Measurements from ENCODE around the gene ASS1. TPM values are rescaled to one million over a fixed set of nuclear protein-coding genes. Genes with fewer than 3 reads are reported as not detected.

ASS1 gene
- total and polyA plus RNA-seq, 2 of the 13 experiments (the other 11 are each of a cell fraction or from before 2014, with no cell fraction given): 77.6 to 122 TPM

DNA sequence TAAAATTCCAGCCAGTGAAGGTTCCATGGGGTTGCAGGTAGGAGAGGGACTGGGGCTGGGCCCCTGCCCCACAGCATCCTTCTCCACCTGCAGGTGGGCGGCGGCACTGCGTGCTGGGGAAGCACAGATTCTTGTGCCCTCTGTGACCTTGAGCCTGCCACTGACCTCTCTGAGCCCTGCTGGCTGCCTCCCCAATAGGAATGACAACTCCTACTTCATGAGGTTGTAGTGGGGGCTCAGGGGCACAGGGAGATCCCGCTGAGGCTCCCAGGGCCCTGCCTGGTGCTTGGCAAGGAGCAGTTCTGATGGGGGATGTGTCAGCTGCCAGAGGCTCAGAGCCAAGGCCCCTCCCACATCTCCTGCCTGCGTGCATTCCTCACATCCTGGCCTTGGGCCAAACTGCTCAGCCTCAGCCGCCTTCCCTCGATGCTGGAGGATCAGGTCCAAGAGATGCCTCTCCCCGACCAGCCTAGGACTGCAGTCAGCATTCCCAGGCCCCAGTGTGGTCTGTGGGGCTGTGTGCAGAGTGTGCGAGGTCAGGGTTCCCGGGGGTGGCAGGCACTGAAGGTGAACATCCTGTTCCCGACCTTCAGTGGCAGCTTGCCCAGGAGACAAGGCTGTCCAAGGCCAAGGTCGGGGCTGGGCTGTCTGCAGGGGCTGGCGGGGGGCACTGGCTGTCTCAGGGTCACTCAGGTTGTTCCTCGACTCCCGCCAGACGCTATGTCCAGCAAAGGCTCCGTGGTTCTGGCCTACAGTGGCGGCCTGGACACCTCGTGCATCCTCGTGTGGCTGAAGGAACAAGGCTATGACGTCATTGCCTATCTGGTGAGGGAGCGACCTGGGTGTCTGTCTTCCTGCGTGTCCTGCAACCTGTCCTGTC is 7.0 kb downstream of the ASS1 start (continued):
- TF ChIP-seq, protein P1, sequence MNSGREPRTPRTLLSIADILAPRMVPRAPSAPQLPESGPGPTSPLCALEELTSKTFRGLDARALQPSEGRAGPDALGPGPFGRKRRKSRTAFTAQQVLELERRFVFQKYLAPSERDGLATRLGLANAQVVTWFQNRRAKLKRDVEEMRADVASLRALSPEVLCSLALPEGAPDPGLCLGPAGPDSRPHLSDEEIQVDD (CRISPR knock-in tag; IDR thresholded peaks at IDR 0.05; ENCODE audit: borderline replicate concordance): no peak
- TF ChIP-seq, protein P2, sequence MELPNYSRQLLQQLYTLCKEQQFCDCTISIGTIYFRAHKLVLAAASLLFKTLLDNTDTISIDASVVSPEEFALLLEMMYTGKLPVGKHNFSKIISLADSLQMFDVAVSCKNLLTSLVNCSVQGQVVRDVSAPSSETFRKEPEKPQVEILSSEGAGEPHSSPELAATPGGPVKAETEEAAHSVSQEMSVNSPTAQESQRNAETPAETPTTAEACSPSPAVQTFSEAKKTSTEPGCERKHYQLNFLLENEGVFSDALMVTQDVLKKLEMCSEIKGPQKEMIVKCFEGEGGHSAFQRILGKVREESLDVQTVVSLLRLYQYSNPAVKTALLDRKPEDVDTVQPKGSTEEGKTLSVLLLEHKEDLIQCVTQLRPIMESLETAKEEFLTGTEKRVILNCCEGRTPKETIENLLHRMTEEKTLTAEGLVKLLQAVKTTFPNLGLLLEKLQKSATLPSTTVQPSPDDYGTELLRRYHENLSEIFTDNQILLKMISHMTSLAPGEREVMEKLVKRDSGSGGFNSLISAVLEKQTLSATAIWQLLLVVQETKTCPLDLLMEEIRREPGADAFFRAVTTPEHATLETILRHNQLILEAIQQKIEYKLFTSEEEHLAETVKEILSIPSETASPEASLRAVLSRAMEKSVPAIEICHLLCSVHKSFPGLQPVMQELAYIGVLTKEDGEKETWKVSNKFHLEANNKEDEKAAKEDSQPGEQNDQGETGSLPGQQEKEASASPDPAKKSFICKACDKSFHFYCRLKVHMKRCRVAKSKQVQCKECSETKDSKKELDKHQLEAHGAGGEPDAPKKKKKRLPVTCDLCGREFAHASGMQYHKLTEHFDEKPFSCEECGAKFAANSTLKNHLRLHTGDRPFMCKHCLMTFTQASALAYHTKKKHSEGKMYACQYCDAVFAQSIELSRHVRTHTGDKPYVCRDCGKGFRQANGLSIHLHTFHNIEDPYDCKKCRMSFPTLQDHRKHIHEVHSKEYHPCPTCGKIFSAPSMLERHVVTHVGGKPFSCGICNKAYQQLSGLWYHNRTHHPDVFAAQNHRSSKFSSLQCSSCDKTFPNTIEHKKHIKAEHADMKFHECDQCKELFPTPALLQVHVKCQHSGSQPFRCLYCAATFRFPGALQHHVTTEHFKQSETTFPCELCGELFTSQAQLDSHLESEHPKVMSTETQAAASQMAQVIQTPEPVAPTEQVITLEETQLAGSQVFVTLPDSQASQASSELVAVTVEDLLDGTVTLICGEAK (IDR thresholded peaks at IDR 0.05): no peak
- TF ChIP-seq, protein P2 (CRISPR knock-in tag; IDR thresholded peaks at IDR 0.05): no peak
- no peak for TF ChIP-seq TMF1 (CRISPR knock-in tag; IDR thresholded peaks at IDR 0.05; ENCODE audit: low read depth)
- peak; percentile 22; the same call in 1 of the 2 replicates for TF ChIP-seq KDM2A (CRISPR knock-in tag; IDR thresholded peaks at IDR 0.05; ENCODE audit: borderline replicate concordance, low read depth)
- TF ChIP-seq SP2 (CRISPR knock-in tag; IDR thresholded peaks at IDR 0.05): no peak; the same call in 1 of the 2 replicates
- no peak for TF ChIP-seq ZC3H4 (CRISPR knock-in tag; IDR thresholded peaks at IDR 0.05; ENCODE audit: borderline replicate concordance)
- TF ChIP-seq, protein P3, sequence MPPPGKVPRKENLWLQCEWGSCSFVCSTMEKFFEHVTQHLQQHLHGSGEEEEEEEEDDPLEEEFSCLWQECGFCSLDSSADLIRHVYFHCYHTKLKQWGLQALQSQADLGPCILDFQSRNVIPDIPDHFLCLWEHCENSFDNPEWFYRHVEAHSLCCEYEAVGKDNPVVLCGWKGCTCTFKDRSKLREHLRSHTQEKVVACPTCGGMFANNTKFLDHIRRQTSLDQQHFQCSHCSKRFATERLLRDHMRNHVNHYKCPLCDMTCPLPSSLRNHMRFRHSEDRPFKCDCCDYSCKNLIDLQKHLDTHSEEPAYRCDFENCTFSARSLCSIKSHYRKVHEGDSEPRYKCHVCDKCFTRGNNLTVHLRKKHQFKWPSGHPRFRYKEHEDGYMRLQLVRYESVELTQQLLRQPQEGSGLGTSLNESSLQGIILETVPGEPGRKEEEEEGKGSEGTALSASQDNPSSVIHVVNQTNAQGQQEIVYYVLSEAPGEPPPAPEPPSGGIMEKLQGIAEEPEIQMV (CRISPR knock-in tag; IDR thresholded peaks at IDR 0.05; ENCODE audit: low read depth): no peak
- no peak for TF ChIP-seq FOXM1 (CRISPR knock-in tag; IDR thresholded peaks at IDR 0.05)
- TF ChIP-seq ZNF354B (CRISPR knock-in tag; IDR thresholded peaks at IDR 0.05): no peak
- TF ChIP-seq, protein P4, sequence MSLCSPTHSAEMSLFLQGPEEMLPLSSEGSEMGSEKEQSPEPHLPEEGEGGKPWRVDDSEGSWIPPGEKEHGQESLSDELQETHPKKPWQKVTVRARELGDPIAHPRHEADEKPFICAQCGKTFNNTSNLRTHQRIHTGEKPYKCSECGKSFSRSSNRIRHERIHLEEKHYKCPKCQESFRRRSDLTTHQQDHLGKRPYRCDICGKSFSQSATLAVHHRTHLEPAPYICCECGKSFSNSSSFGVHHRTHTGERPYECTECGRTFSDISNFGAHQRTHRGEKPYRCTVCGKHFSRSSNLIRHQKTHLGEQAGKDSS (CRISPR knock-in tag; IDR thresholded peaks at IDR 0.05; ENCODE audit: borderline replicate concordance, low read depth): no peak
- TF ChIP-seq, protein P5, sequence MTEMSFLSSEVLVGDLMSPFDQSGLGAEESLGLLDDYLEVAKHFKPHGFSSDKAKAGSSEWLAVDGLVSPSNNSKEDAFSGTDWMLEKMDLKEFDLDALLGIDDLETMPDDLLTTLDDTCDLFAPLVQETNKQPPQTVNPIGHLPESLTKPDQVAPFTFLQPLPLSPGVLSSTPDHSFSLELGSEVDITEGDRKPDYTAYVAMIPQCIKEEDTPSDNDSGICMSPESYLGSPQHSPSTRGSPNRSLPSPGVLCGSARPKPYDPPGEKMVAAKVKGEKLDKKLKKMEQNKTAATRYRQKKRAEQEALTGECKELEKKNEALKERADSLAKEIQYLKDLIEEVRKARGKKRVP (CRISPR knock-in tag; IDR thresholded peaks at IDR 0.05): no peak
- no peak for TF ChIP-seq ZBTB7B (CRISPR knock-in tag; IDR thresholded peaks at IDR 0.05)
- TF ChIP-seq HNRNPK (IDR thresholded peaks at IDR 0.05; ENCODE audit: low read depth, low read length, poor library complexity, severe bottlenecking): no peak
- TF ChIP-seq MZF1 (CRISPR knock-in tag; IDR thresholded peaks at IDR 0.05; ENCODE audit: borderline replicate concordance): no peak

Measured in HepG2 (cell line).